ENCODE results near the gene UBTD2. TPM values are rescaled to one million over a fixed set of nuclear protein-coding genes. Genes with fewer than 3 reads are reported as not detected.

Gene UBTD2
- total and polyA plus RNA-seq, 2 of the 4 experiments (the other 2 are of a cell fraction), result 11.2 to 20.6 TPM

DNA sequence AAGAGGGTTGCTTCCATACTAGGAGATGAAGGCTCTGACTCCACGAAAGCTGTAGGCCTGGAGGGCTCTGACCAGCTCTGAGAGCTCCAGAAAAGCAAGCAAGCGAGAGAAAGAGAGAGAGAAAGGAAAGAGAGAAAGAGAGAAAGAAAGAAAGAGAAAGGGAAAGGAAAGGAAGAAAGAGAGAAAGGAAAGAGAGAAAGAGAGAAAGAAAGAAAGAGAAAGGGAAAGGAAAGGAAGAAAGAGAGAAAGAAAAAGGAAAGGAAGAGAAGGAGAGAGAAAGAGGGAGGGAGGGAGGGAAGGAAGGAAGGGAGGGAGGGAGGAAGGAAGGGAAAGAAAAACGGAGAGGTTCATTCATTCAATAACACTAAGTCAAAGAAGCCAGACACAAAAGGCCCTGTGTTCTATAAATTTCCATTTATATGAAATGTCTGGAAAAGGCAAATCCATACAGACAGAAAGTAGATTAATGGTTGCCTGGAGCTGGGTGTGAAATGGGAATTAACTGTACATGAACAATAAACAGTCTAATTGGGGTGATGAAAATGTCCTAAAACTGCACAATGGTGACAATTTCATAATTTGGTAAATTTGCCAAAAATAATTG lies 93.8 kb downstream of the UBTD2 start:
- peaks cover 6% of the 10 kb centered on the region for H3K9me1 ChIP-seq (ENCODE audit: insufficient read depth, low read length)
- no peak overlapping the region for H3K27ac ChIP-seq (ENCODE audit: insufficient read depth, low read length)
- H3K14ac ChIP-seq (replicated peaks; ENCODE audit: low read depth, low read length), result 0 out of 2 replicates have a peak overlapping the region, but pooled peaks have one; percentile 0
- no peak overlapping the region for H3K18ac ChIP-seq (ENCODE audit: low read depth, low read length)
- H3K27me3 ChIP-seq (ENCODE audit: control insufficient read depth, insufficient read depth, low read length), result no peaks in the 10 kb centered on the region
- peak overlapping the region; percentile 87 for H2AFZ ChIP-seq (replicated peaks; ENCODE audit: low read length, poor library complexity)
- no peak overlapping the region for H3K4me3 ChIP-seq (ENCODE audit: insufficient read depth, low read depth, low read length)
- POLR2A ChIA-PET (ENCODE audit: unreplicated experiment), result no interaction called here
- no peak overlapping the region for H2BK20ac ChIP-seq (ENCODE audit: low read depth, low read length)
- no peaks in the 10 kb centered on the region for H3K36me3 ChIP-seq (ENCODE audit: control insufficient read depth, insufficient read depth, low read length)
- no TSS peak for BruUV-seq (replicated peaks)
- peak overlapping the region; percentile 80; the same call in 1 of the 2 replicates for H3K4me2 ChIP-seq (ENCODE audit: low read depth, low read length)
- ATAC-seq (ENCODE audit: low read depth) (no peak), DNase-seq (no peak)
- H2BK120ac ChIP-seq (ENCODE audit: low read depth, low read length), result no peak overlapping the region
- no peak overlapping the region for H3K9ac ChIP-seq (ENCODE audit: low read depth, low read length)
- H3K4me1 ChIP-seq (ENCODE audit: control insufficient read depth, insufficient read depth, low read length), result peaks cover 11% of the 10 kb centered on the region
- peak overlapping the region; percentile 47; the same call in 1 of the 2 replicates for H3K4ac ChIP-seq (ENCODE audit: low read depth, low read length)
- peak overlapping the region; percentile 29; the same call in 1 of the 2 replicates for H4K91ac ChIP-seq (ENCODE audit: insufficient read depth, low read depth, low read length)
- H4K8ac ChIP-seq (ENCODE audit: low read depth in 2 of 2, low read length in 2 of 2), result peak overlapping the region in 1 of 2 experiments; percentile 17; a peak in 1 of 4 replicates
- CTCF ChIA-PET, result interaction anchor here (0.6 to 1.0 kb wide), 3 partner anchors 82 to 165 kb away, joined by 3 to 4 read pairs (median 3); no protein-coding TSS in a partner anchor
- no peak overlapping the region; the same call in 1 of the 2 replicates for H4K5ac ChIP-seq (ENCODE audit: low read depth, low read length)
- no peak overlapping the region for H2AK5ac ChIP-seq (ENCODE audit: low read depth, low read length)
- H3K56ac ChIP-seq (ENCODE audit: extremely low read depth, insufficient read depth, low read length), result peak overlapping the region; percentile 11; the same call in 1 of the 2 replicates
- H4K20me1 ChIP-seq (ENCODE audit: insufficient read depth, low read length), result peaks cover 4% of the 10 kb centered on the region
- H2AK9ac ChIP-seq (replicated peaks; ENCODE audit: low read depth, low read length, poor library complexity), result no peak overlapping the region
- no peak overlapping the region for H2BK15ac ChIP-seq (ENCODE audit: low read depth, low read length)
- no peak overlapping the region for H3K23ac ChIP-seq (ENCODE audit: low read depth, low read length)
- in situ Hi-C loops (cut with MboI; ENCODE audit: low sequenced_read_pairs) (loop anchor here (5.0 to 25.0 kb wide), 2 partner anchors 87 to 777 kb away; partner anchors contain the start of gene FGF18), intact Hi-C loops (cut with micrococcal nuclease) (loop anchor here (2.0 to 5.0 kb wide), 4 partner anchors 93 to 772 kb away; partner anchors contain the start of genes FBXW11, FGF18 and UBTD2), dilution Hi-C loops (cut with HindIII; ENCODE audit: low sequenced_read_pairs, unreplicated experiment) (no loop called here)
- no CpG with 5 or more reads among the region's 3 CpGs for WGBS, 2 experiments (ENCODE audit: extremely low coverage in 2 of 2, insufficient read length in 1 of 2)
- H3K9me3 ChIP-seq (ENCODE audit: control insufficient read depth, insufficient read depth, low read length), result no peaks in the 10 kb centered on the region
- H2BK5ac ChIP-seq (ENCODE audit: low read depth, low read length, poor library complexity, severe bottlenecking), result no peak overlapping the region
- peaks cover 12 to 29% of the 10 kb centered on the region in 2 experiments; a peak in 3 of 4 replicates for H3K79me1 ChIP-seq (ENCODE audit: low read depth in 1 of 2, low read length in 2 of 2)
- no peak for TF ChIP-seq RFX5 (IDR thresholded peaks at IDR 0.05; ENCODE audit: low read depth, low read length)
- no peak for TF ChIP-seq FOS (IDR thresholded peaks at IDR 0.05; ENCODE audit: low read depth, low read length)
- TF ChIP-seq MAFK (IDR thresholded peaks at IDR 0.05; ENCODE audit: low read depth, low read length), result no peak
- no peak for TF ChIP-seq CEBPB (IDR thresholded peaks at IDR 0.05; ENCODE audit: low read depth, low read length)
- TF ChIP-seq NFE2L2 (IDR thresholded peaks at IDR 0.05; ENCODE audit: low read depth, low read length), result no peak
- TF ChIP-seq MXI1 (IDR thresholded peaks at IDR 0.05; ENCODE audit: borderline replicate concordance, low read depth, low read length), result no peak
- TF ChIP-seq BHLHE40 (IDR thresholded peaks at IDR 0.05; ENCODE audit: low read depth, low read length), result no peak
- TF ChIP-seq, protein P1, sequence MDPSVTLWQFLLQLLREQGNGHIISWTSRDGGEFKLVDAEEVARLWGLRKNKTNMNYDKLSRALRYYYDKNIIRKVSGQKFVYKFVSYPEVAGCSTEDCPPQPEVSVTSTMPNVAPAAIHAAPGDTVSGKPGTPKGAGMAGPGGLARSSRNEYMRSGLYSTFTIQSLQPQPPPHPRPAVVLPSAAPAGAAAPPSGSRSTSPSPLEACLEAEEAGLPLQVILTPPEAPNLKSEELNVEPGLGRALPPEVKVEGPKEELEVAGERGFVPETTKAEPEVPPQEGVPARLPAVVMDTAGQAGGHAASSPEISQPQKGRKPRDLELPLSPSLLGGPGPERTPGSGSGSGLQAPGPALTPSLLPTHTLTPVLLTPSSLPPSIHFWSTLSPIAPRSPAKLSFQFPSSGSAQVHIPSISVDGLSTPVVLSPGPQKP (IDR thresholded peaks at IDR 0.05; ENCODE audit: borderline replicate concordance, low read depth, low read length), result no peak
- TF ChIP-seq CHD1 (IDR thresholded peaks at IDR 0.05; ENCODE audit: low read depth, low read length), result no peak
- no peak for TF ChIP-seq SMC3 (IDR thresholded peaks at IDR 0.05; ENCODE audit: low read depth, low read length)
- no peak for TF ChIP-seq RAD21 (IDR thresholded peaks at IDR 0.05; ENCODE audit: low read length)
- TF ChIP-seq MAZ (IDR thresholded peaks at IDR 0.05; ENCODE audit: borderline replicate concordance, low read depth, low read length), result no peak
- TF ChIP-seq, protein P2, sequence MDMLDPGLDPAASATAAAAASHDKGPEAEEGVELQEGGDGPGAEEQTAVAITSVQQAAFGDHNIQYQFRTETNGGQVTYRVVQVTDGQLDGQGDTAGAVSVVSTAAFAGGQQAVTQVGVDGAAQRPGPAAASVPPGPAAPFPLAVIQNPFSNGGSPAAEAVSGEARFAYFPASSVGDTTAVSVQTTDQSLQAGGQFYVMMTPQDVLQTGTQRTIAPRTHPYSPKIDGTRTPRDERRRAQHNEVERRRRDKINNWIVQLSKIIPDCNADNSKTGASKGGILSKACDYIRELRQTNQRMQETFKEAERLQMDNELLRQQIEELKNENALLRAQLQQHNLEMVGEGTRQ (IDR thresholded peaks at IDR 0.05; ENCODE audit: low read depth, low read length), result no peak
- TF ChIP-seq POLR2A (IDR thresholded peaks at IDR 0.05; ENCODE audit: low read depth, low read length), result no peak
- TF ChIP-seq RCOR1 (IDR thresholded peaks at IDR 0.05; ENCODE audit: insufficient replicate concordance, low read length), result no peak
